ENCODE measurements around the gene NRN1L.
A peak's percentile ranks its signal among the peaks of the same experiment; 100 is the strongest.

NRN1L gene

DNA sequence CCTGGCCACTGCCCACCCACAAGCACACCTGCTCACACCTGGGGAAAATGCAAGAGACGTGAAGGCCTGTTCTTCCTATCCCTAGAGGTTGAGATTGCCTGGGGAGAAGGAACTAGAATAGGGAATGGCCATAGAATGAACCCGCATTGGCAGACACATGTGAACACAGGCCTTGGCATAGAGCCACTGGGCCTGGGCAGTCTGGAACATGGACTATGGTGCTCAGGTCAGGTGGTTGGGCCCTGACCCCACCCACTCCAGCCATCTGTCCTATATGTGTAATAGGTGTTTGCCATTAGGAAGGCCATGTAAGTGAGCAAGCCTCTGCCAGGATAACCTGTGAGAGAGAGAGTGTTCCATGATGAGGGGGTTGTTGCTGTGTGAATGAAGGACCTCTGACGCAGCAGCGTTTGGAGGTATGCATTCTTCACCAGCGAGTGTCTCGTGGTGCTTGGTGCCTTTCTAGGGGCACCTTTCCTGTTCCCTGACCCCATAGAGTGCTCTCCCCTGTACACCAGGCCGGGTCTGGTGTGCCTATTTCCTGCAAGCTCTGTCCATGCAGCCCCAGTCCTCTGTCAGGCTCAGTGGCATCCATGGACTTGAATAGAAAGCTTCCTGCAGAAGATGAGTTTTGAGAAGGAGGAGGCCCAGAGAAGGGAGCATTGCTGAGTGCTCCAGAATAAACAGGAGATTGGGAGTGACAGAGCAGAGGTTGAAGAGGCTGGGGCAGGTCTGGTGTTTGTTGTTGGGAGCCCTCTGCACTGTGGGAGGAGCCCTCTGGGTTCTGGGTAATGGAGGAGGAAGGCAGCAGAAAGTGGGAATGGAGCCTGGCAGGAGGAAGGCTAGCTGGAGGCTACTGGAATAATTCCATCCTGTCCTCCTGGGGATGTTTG lies 31.4 kb downstream of the NRN1L start:
- no peak overlapping the region for H3K4me3 ChIP-seq (ENCODE audit: low read depth, low read length)
- DNase-seq (ENCODE audit: low read depth, low spot score): no peak
- in situ Hi-C loops (cut with HindIII; ENCODE audit: low sequenced_read_pairs): no loop called here
- TF ChIP-seq, protein P1, sequence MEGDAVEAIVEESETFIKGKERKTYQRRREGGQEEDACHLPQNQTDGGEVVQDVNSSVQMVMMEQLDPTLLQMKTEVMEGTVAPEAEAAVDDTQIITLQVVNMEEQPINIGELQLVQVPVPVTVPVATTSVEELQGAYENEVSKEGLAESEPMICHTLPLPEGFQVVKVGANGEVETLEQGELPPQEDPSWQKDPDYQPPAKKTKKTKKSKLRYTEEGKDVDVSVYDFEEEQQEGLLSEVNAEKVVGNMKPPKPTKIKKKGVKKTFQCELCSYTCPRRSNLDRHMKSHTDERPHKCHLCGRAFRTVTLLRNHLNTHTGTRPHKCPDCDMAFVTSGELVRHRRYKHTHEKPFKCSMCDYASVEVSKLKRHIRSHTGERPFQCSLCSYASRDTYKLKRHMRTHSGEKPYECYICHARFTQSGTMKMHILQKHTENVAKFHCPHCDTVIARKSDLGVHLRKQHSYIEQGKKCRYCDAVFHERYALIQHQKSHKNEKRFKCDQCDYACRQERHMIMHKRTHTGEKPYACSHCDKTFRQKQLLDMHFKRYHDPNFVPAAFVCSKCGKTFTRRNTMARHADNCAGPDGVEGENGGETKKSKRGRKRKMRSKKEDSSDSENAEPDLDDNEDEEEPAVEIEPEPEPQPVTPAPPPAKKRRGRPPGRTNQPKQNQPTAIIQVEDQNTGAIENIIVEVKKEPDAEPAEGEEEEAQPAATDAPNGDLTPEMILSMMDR (IDR thresholded peaks at IDR 0.05; ENCODE audit: low read depth, low read length): no peak

DNA sequence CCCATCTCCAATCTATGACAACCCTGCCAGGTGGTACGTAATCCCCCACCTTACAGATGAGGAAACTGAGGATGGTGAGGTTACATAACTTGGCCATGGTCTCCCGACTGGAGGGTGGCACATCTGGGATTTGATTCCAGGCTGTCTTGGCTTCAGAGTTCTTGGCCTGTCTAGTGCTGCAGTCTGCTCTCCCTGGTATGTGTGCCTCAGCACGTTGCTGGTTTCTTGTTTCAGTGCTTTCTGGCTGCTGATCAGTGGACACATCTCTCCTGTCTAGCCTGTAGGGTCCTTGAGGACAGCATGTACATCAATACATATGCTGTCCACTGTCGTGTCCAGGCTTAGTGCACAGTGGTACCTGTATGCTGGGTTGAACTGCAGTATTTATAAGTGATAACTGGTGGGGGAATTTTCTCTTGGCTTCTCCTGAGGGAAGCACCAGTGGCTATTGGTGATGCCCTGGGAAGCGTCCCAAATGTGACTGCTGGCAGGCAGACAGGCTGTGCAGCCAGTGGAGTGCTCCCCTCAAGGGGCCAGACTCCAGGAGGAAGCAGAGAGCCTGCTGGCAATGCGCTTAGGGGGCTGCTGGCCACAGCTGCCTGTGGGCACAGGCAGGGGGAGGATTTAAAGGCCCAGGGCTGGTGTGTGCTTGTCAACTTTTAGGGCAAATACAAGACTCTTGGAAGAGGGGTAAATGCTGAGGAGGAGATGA lies 32.6 kb downstream of the NRN1L start:
- in situ Hi-C loops (cut with HindIII; ENCODE audit: low sequenced_read_pairs): no loop called here
- TF ChIP-seq, protein P1 (IDR thresholded peaks at IDR 0.05; ENCODE audit: low read depth, low read length): no peak
- no peak for DNase-seq (ENCODE audit: low read depth, low spot score)
- H3K4me3 ChIP-seq (ENCODE audit: low read depth, low read length): no peak overlapping the region

DNA sequence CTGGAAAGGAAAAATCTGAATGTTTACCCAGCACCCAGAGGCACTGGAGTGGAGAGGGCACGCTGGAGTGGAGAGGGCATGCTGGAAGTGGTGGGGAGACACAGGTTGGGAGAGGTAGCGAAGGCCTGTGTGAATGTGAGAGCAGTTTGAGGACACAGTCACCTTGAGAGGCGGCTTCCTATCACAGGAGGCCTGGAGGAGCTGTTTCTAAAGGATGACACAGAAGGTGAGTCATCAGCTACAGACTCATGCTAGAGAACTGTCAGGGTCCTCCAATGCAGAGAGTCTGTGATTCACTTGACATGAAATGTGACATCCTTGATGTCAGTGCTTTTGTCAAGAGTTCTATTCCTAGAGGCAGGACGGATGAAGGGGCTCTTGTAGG lies 33.2 kb downstream of the NRN1L start:
- in situ Hi-C loops (cut with HindIII; ENCODE audit: low sequenced_read_pairs): no loop called here
- H3K4me3 ChIP-seq (ENCODE audit: low read depth, low read length): no peak overlapping the region
- TF ChIP-seq, protein P1 (IDR thresholded peaks at IDR 0.05; ENCODE audit: low read depth, low read length): no peak
- DNase-seq (ENCODE audit: low read depth, low spot score): peak; percentile 74

DNA sequence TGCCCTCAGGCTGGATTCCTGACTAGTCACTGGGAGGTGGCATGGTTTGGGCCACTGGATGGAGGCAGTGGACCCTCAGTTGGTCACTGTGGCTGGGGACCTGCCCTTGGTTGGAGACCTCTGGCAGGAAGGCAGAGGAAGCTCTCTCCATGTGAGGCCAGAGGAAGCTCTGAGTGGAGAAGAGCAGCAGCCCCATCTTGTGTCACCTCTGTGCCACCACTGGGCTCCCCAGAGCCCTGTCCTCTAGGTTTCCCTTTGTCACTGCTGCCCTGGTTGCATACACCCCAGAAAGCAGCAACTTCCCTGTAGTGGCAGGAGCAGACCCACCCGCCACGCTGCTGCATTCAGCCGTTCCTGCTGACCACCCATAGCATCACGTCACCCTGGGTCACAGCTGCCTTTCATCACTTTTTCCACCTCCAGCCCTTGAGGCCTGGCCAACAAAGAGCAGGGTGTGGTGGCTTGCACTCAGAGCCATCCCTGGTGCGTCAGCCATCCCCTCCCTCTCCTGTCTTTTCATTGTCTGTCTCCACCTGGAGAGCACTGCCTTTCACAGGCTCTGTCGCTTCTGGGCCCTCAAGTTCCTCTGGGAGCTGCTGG lies 35.0 kb downstream of the NRN1L start:
- DNase-seq (ENCODE audit: low read depth, low spot score): no peak
- in situ Hi-C loops (cut with HindIII; ENCODE audit: low sequenced_read_pairs): no loop called here
- H3K4me3 ChIP-seq (ENCODE audit: low read depth, low read length): no peak overlapping the region
- TF ChIP-seq, protein P1 (IDR thresholded peaks at IDR 0.05; ENCODE audit: low read depth, low read length): no peak

DNA sequence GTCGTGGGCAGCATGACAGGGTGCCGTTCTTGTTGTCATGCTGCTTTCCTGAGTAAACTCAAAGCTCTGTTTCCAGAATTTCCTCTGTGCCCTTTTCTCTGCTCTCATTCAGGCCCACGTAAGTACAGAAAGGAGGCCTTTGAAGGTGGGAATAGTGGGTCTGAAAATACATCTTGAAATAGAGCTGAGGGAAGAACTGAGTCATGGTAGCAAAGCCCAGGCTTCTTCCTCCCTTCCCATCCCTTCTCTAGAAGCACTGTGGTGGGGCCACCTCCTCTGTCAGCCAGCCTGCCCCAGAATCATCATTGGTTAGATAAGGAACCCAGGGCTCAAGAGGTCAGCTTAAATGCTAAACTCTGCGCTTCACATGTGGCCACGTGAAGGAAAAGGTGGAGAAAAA lies 37.5 kb downstream of the NRN1L start:
- TF ChIP-seq, protein P1 (IDR thresholded peaks at IDR 0.05; ENCODE audit: low read depth, low read length): no peak
- H3K4me3 ChIP-seq (ENCODE audit: low read depth, low read length): no peak overlapping the region
- DNase-seq (ENCODE audit: low read depth, low spot score): no peak
- in situ Hi-C loops (cut with HindIII; ENCODE audit: low sequenced_read_pairs): no loop called here

DNA sequence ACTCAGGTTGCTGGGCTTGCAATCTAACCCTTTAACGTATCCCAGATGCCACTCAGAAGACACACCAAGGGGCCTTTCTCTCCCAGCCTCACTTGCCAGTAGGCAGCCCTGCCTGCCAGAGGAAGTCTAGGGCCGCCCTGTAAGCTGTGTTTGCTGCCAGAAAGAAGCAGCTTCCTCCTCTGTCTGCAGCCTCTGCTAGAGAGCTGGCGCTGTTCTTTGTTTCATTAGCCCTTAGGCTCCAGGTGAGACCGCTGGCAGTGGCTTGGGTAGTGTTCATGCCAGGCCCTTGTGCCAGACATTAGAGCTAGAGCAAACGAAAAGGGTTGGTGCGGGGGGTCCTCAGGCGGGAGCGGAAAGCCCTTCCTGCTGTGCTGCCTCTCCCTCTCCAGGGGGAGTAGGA lies 38.1 kb downstream of the NRN1L start:
- TF ChIP-seq, protein P1 (IDR thresholded peaks at IDR 0.05; ENCODE audit: low read depth, low read length): no peak
- no peak for DNase-seq (ENCODE audit: low read depth, low spot score)
- H3K4me3 ChIP-seq (ENCODE audit: low read depth, low read length): no peak overlapping the region
- in situ Hi-C loops (cut with HindIII; ENCODE audit: low sequenced_read_pairs): no loop called here

Measured in astrocyte of the spinal cord (primary cell).